ENCODE results near the gene ECE2.

The ECE2 gene

GRCh38 chr3:184311633-184312032 lies 35.8 kb downstream of the ECE2 start:
- TF ChIP-seq CTCF (IDR thresholded peaks at IDR 0.05; ENCODE audit: control insufficient read depth, insufficient read depth, low read depth, low read length, missing control alignments): no peak
- no peak for DNase-seq (ENCODE audit: low read depth)
- no peak overlapping the region for H3K4me3 ChIP-seq (ENCODE audit: control insufficient read depth, low read depth, low read length)

GRCh38 chr3:184314363-184314699 lies 38.5 kb downstream of the ECE2 start, which contains the start of gene EIF4G1:
EIF4G1 (plus strand) TSS chr3:184314606; CDS start chr3:184315797, 1,191 bp downstream.
- peak; percentile 70 for DNase-seq (ENCODE audit: low read depth)
- no peak for TF ChIP-seq CTCF (IDR thresholded peaks at IDR 0.05; ENCODE audit: control insufficient read depth, insufficient read depth, low read depth, low read length, missing control alignments)
- H3K4me3 ChIP-seq (ENCODE audit: control insufficient read depth, low read depth, low read length): peak within 1 kb of the TSS; percentile 70

- DNase-seq (ENCODE audit: low read depth): no peak
- no peak for TF ChIP-seq CTCF (IDR thresholded peaks at IDR 0.05; ENCODE audit: control insufficient read depth, insufficient read depth, low read depth, low read length, missing control alignments)
Measured at GRCh38 chr3:184314700-184315542, 39.1 kb downstream of the ECE2 start.

GRCh38 chr3:184315543-184315867 lies 39.7 kb downstream of the ECE2 start:
- TF ChIP-seq CTCF (IDR thresholded peaks at IDR 0.05; ENCODE audit: control insufficient read depth, insufficient read depth, low read depth, low read length, missing control alignments): no peak
- DNase-seq (ENCODE audit: low read depth): no peak
- H3K4me3 ChIP-seq (ENCODE audit: control insufficient read depth, low read depth, low read length): peak overlapping the region; percentile 70

More at GRCh38 chr3:184314700-184315542, 39.1 kb downstream of the ECE2 start:
- H3K4me3 ChIP-seq (ENCODE audit: control insufficient read depth, low read depth, low read length): peak overlapping the region; percentile 70

- peak overlapping the region; percentile 70 for H3K4me3 ChIP-seq (ENCODE audit: control insufficient read depth, low read depth, low read length)
- DNase-seq (ENCODE audit: low read depth): no peak
- no peak for TF ChIP-seq CTCF (IDR thresholded peaks at IDR 0.05; ENCODE audit: control insufficient read depth, insufficient read depth, low read depth, low read length, missing control alignments)
Measured at GRCh38 chr3:184315871-184316661, 40.2 kb downstream of the ECE2 start.

- no peak for TF ChIP-seq CTCF (IDR thresholded peaks at IDR 0.05; ENCODE audit: control insufficient read depth, insufficient read depth, low read depth, low read length, missing control alignments)
- H3K4me3 ChIP-seq (ENCODE audit: control insufficient read depth, low read depth, low read length): peak overlapping the region; percentile 70
- no peak for DNase-seq (ENCODE audit: low read depth)
Measured at GRCh38 chr3:184316792-184317191, 41.0 kb downstream of the ECE2 start.

All from AG09309 (cell line).